Keratinocyte (primary cell): ENCODE measurements around the gene TRPV5.

Experiments used
- EZH2 ChIP-seq: IDR thresholded peaks from one replicate; pipeline ENCODE4 v1.6.1; 2012; ENCODE audit warnings: inconsistent platforms, mild to moderate bottlenecking, low read length, moderate library complexity
- TF ChIP-seq, protein P1 (sequence below), 3 experiments: IDR thresholded peaks in 1 of 3; conservative IDR thresholded peaks in 1 of 3; optimal IDR thresholded peaks in 1 of 3; 2 replicates in 2 of 3; 3 replicates in 1 of 3; pipeline versions ENCODE3 to v1.5.1; 2011; ENCODE audit warnings: low read length in 3 of 3, mild to moderate bottlenecking in 3 of 3, moderate library complexity in 2 of 3, control low read depth in 1 of 3, inconsistent platforms in 1 of 3; ENCODE audit not compliant: insufficient read depth in 2 of 3; ENCODE audit errors: extremely low read depth in 1 of 3

DNA sequence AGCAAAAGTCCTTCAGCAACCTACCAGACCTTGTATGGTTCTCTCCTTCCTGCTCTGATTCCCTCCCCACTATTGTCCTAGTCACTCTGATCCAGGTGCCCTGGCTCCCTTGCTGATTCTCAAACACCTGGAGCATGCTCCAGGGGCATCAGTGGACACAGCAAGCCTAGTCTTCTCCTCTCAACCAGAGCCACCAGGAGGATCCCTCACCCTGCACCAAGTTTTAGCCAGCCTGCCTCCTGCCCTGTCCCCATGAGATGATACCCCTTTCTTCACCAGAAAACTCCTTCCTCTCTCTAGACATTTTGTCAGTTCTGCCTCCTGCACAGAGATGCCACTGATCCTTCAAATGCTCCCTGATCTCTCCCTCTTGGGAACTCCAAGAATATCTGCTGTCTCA is 16.7 kb upstream of the TRPV5 start:
- TF ChIP-seq, protein P1, sequence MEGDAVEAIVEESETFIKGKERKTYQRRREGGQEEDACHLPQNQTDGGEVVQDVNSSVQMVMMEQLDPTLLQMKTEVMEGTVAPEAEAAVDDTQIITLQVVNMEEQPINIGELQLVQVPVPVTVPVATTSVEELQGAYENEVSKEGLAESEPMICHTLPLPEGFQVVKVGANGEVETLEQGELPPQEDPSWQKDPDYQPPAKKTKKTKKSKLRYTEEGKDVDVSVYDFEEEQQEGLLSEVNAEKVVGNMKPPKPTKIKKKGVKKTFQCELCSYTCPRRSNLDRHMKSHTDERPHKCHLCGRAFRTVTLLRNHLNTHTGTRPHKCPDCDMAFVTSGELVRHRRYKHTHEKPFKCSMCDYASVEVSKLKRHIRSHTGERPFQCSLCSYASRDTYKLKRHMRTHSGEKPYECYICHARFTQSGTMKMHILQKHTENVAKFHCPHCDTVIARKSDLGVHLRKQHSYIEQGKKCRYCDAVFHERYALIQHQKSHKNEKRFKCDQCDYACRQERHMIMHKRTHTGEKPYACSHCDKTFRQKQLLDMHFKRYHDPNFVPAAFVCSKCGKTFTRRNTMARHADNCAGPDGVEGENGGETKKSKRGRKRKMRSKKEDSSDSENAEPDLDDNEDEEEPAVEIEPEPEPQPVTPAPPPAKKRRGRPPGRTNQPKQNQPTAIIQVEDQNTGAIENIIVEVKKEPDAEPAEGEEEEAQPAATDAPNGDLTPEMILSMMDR (optimal IDR thresholded peaks at IDR 0.05 in 1 of 3, IDR thresholded peaks at IDR 0.05 in 1 of 3, conservative IDR thresholded peaks at IDR 0.05 in 1 of 3; ENCODE audit: extremely low read depth in 1 of 3, insufficient read depth in 2 of 3, low read length in 3 of 3), result no peak
- no peak for TF ChIP-seq EZH2
